OCI-LY3 (cell line): ENCODE measurements around the gene WIPF3.
A peak's percentile ranks its signal among the peaks of the same experiment; 100 is the strongest.

Experiments used
- CTCF ChIP-seq: fragments of 200-600, 300-600 bp; sonication (generic); IDR thresholded peaks from 2 replicates; pipeline ENCODE4 v1.5.1; 2014; ENCODE audit warnings: antibody characterized with exemption, low read length, low read depth
- EZH2phosphoT487 ChIP-seq: fragments of 200-600 bp; shearing (Covaris generic); IDR thresholded peaks from 2 replicates; pipeline ENCODE4 v1.6.1; 2018; ENCODE audit warnings: antibody characterized with exemption, mixed run types, low read depth

GRCh38 chr7:29878081-29878688 lies 71.9 kb downstream of the WIPF3 start:
- TF ChIP-seq CTCF (peak; percentile 60), EZH2phosphoT487 (no peak)
